Endodermal cell (in vitro differentiated cells): ENCODE measurements around the gene ZNF860. TPM values are rescaled to one million over a fixed set of nuclear protein-coding genes. Genes with fewer than 3 reads are reported as not detected.

ENCODE experiments used
- DNase-seq: peaks from one replicate; pipeline ENCODE4 v3.0.0-alpha.2; 2017
- H3K27ac ChIP-seq: 2 replicates; pipeline ENCODE4 v1.5.1; 2013; ENCODE audit warnings: mild to moderate bottlenecking, low read depth, low read length, moderate library complexity
- H3K27me3 ChIP-seq: 2 replicates; pipeline ENCODE4 v1.6.1; 2013; ENCODE audit warnings: mild to moderate bottlenecking, low read length, moderate library complexity; ENCODE audit not compliant: insufficient read depth, control insufficient read depth, poor library complexity, severe bottlenecking
- H3K36me3 ChIP-seq: 2 replicates; pipeline ENCODE4 v1.7.0; 2013; ENCODE audit warnings: mild to moderate bottlenecking, low read length, moderate library complexity; ENCODE audit not compliant: control insufficient read depth, insufficient read depth
- H3K4me1 ChIP-seq: one replicate; pipeline ENCODE4 v1.7.0; 2013; ENCODE audit warnings: low read length; ENCODE audit not compliant: control insufficient read depth, insufficient read depth
- H3K4me3 ChIP-seq: 2 replicates; pipeline ENCODE4 v1.5.1; 2013; ENCODE audit warnings: mild to moderate bottlenecking, low read length, moderate library complexity
- H3K9ac ChIP-seq: 2 replicates; pipeline ENCODE4 v1.6.1; 2013; ENCODE audit warnings: mild to moderate bottlenecking, low read length, moderate library complexity; ENCODE audit not compliant: poor library complexity, severe bottlenecking; ENCODE audit errors: extremely low read depth
- H3K9me3 ChIP-seq: 2 replicates; pipeline ENCODE4 v1.6.1; 2013; ENCODE audit warnings: mild to moderate bottlenecking, low read length, moderate library complexity; ENCODE audit not compliant: control insufficient read depth
- H3K27ac Mint-ChIP-seq: 2 replicates; pipeline ENCODE4 v1.8.0; 2020; ENCODE audit warnings: mixed read lengths
- H3K27me3 Mint-ChIP-seq: 2 replicates; pipeline ENCODE4 v1.8.0; 2021; ENCODE audit warnings: mild to moderate bottlenecking, mixed read lengths; ENCODE audit not compliant: insufficient read depth
- H3K36me3 Mint-ChIP-seq: 2 replicates; pipeline ENCODE4 v1.8.0; 2020; ENCODE audit warnings: low read depth, mixed read lengths
- H3K4me1 Mint-ChIP-seq: 2 replicates; pipeline ENCODE4 v1.8.0; 2020; ENCODE audit warnings: mixed read lengths
- H3K4me3 Mint-ChIP-seq: 2 replicates; pipeline ENCODE4 v1.8.0; 2020; ENCODE audit warnings: mild to moderate bottlenecking, moderate library complexity, mixed read lengths
- H3K9me3 Mint-ChIP-seq: 2 replicates; pipeline ENCODE4 v1.8.0; 2020; ENCODE audit warnings: mild to moderate bottlenecking, mixed read lengths
- WGBS, 2 experiments: methylation state at CpG; one replicate each; pipeline versions ENCODE4 v1.1.5 to v1.1.7; 2013; ENCODE audit warnings: missing lambda C conversion rate in 2 of 2, mixed read lengths in 1 of 2; ENCODE audit not compliant: insufficient coverage in 1 of 2, insufficient read length in 1 of 2; 5-methylcytosine and 5-hydroxymethylcytosine counted together
- total RNA-seq, 2 donors: library from RNA; stranded (reverse); fragmentation: NEBNext Ultra II Directional in 1 of 2; extraction: Animal tissue kit (Norgen Biotek cat#: 25700) in 1 of 2; gene quantifications; 2 replicates in 1 of 2; 3 replicates in 1 of 2; pipeline ENCODE4 v1.2.1, GENCODE V29; 2021
- TF ChIP-seq, protein P1 (sequence below): fragments of 200-600 bp; sonication (generic); conservative IDR thresholded peaks from 2 replicates; pipeline ENCODE4 v1.5.0; 2021; ENCODE audit warnings: antibody characterized with exemption, mild to moderate bottlenecking

ZNF860 gene
- total RNA-seq, 2 donors from 2014 or later = 0.49 to 1.8 TPM

DNA sequence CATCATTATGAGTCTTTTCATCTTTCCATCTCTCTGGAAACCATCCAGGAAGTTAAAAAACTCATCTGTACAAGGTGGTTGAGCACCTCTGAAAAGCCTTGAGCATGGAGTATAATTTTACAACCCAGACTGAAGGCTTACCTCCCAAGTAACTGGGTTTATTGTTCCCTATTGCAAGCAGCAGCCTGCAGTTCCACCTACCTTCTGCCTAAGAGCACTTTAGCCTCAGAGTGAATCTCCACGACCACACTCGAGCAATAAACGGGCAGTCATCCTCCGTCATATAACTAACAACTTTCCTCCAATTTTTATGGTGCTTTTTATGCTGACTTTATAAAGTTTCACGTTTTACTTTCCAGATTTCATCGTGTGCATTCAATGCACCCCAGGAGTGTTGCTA, 33.3 kb upstream of the ZNF860 start:
- H3K4me1 ChIP-seq = no peaks in the 10 kb centered on the region
- H3K36me3 ChIP-seq = no peaks in the 10 kb centered on the region
- H3K4me3 Mint-ChIP-seq = no peak overlapping the region
- H3K36me3 Mint-ChIP-seq = peaks cover 6% of the 10 kb centered on the region
- no peak overlapping the region for H3K4me3 ChIP-seq
- peaks cover 15% of the 10 kb centered on the region for H3K4me1 Mint-ChIP-seq
- WGBS, 2 experiments = 90 to 94% methylated on average over 5 to 6 of the region's 6 CpGs
- H3K27ac Mint-ChIP-seq = no peak overlapping the region
- no peaks in the 10 kb centered on the region for H3K27me3 ChIP-seq
- peaks cover 9% of the 10 kb centered on the region for H3K9me3 Mint-ChIP-seq
- TF ChIP-seq, protein P1, sequence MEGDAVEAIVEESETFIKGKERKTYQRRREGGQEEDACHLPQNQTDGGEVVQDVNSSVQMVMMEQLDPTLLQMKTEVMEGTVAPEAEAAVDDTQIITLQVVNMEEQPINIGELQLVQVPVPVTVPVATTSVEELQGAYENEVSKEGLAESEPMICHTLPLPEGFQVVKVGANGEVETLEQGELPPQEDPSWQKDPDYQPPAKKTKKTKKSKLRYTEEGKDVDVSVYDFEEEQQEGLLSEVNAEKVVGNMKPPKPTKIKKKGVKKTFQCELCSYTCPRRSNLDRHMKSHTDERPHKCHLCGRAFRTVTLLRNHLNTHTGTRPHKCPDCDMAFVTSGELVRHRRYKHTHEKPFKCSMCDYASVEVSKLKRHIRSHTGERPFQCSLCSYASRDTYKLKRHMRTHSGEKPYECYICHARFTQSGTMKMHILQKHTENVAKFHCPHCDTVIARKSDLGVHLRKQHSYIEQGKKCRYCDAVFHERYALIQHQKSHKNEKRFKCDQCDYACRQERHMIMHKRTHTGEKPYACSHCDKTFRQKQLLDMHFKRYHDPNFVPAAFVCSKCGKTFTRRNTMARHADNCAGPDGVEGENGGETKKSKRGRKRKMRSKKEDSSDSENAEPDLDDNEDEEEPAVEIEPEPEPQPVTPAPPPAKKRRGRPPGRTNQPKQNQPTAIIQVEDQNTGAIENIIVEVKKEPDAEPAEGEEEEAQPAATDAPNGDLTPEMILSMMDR = no peak
- no peaks in the 10 kb centered on the region for H3K27me3 Mint-ChIP-seq
- H3K9me3 ChIP-seq = peaks cover 14% of the 10 kb centered on the region
- H3K27ac ChIP-seq = no peak overlapping the region
- DNase-seq = no peak
- no peak overlapping the region for H3K9ac ChIP-seq

DNA sequence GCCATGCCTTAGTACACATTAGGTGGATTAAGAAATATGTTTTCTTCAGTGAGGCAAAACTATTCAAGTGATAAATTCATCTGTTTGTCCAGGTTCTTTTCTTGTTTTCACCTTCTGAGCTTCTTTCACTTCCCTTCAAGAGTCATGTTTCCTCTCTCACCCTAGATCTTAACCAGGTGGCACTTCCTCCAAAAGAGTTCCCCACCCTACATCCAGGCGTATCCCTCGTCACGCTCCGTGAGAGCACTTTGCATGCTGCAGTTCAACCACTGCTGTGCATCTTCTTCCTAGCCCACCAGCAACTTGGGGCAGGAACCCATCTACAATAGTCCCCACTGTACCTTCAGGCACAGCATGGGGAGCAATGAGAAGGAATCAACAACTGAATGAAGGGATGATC, 29.3 kb upstream of the ZNF860 start:
- Mint-ChIP-seq H3K4me1 (peaks cover 9% of the 10 kb centered on the region), H3K27ac (no peak overlapping the region), H3K4me3 (no peak overlapping the region), H3K36me3 (peaks cover 10% of the 10 kb centered on the region), H3K9me3 (peaks cover 28% of the 10 kb centered on the region), H3K27me3 (no peaks in the 10 kb centered on the region)
- TF ChIP-seq, protein P1 = no peak
- Histone ChIP-seq H3K4me1 (no peaks in the 10 kb centered on the region), H3K9me3 (peaks cover 28% of the 10 kb centered on the region), H3K36me3 (no peaks in the 10 kb centered on the region), H3K27ac (no peak overlapping the region), H3K4me3 (no peak overlapping the region), H3K9ac (no peak overlapping the region), H3K27me3 (no peaks in the 10 kb centered on the region)
- DNase-seq = no peak
- WGBS, 2 experiments = 99% methylated on average over 4 of the region's 4 CpGs; no CpG with 5 or more reads in 1 of the 2 experiments

DNA sequence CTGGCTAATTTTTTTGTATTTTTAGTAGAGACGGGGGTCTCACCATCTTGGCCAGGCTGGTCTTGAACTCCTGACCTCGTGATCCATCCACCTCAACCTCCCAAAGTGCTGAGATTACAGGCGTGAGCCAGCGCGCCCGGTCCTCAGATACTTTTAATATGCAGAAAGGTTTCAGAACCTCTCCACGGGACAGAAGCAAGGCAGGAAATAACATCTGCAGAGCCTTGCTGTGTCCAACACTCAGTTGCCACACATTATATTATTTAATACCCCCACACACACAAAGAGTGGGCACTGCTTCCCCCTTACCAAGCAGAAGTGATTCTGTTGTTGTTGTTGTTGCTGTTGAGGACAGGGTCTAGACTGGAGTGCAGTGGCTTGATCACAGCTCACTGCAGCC, 28.5 kb upstream of the ZNF860 start:
- TF ChIP-seq, protein P1 = no peak
- no peak for DNase-seq
- Mint-ChIP-seq H3K27ac (no peak overlapping the region), H3K27me3 (no peaks in the 10 kb centered on the region), H3K36me3 (peaks cover 10% of the 10 kb centered on the region), H3K4me3 (no peak overlapping the region), H3K9me3 (peaks cover 29% of the 10 kb centered on the region), H3K4me1 (peaks cover 3% of the 10 kb centered on the region)
- 66 to 84% methylated on average over 3 to 7 of the region's 7 CpGs for WGBS, 2 experiments
- Histone ChIP-seq H3K9me3 (peaks cover 28% of the 10 kb centered on the region), H3K27ac (no peak overlapping the region), H3K27me3 (no peaks in the 10 kb centered on the region), H3K4me3 (no peak overlapping the region), H3K9ac (no peak overlapping the region), H3K36me3 (no peaks in the 10 kb centered on the region), H3K4me1 (no peaks in the 10 kb centered on the region)
